Measurements from ENCODE around the gene BRWD1. TPM values are rescaled to one million over a fixed set of nuclear protein-coding genes. Genes with fewer than 3 reads are reported as not detected.

Gene BRWD1
- polyA plus RNA-seq, 1 donor (not counting 4 experiments of a cell fraction or from before 2014, with no cell fraction given) = 15.1 TPM

DNA sequence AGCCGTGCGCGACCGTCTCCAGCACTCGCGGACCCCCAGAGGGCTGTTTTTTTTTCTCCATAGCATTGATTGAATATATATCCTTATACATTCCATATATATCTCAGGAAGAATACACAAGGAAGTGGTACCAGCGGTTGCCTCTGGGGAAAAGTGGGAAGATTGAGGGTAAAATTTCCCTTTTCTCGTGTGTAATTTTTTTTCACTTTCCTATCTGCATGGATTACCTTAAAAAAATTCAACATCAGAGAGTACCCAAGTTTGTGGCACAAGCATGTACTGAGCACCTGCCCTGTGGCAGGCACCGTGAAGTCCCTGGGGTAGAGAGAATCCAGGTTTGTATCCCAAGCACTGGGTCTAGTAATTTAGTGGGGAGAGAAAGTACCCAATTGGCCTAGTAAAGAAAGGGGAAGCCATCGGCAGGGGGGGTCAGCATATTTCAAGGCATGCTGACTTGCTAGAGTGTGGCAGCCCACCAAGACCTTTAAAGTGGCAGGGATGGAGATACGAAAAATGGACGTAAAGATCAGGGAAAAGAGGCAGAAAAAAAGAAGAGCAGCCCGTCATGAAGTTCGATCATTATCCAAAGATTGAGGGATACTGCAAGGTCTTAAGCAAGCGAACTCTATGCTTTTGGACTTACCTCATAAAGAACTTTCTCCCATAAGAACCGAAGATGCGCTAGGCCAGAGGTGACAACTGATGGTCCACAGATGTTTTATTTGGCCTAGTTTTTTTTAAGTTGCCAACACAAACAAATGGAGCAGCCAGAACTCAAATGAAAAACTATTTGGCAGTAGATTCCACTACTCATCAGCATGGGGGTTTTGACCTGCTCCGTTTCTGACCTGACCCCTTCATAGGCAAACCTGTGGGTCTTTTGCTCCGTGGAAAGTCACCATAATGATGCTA lies 36.9 kb upstream of the BRWD1 start:
- Histone ChIP-seq H3K36me3 (ENCODE audit: control insufficient read depth in 2 of 2, extremely low read depth in 1 of 2, insufficient read depth in 2 of 2, low read length in 2 of 2) (peaks cover 1 to 9% of the 10 kb centered on the region in 2 experiments), H3K79me2 (ENCODE audit: control insufficient read depth, insufficient read depth, low read length) (peaks cover 31% of the 10 kb centered on the region), H3K9me3 (ENCODE audit: control insufficient read depth, low read depth, low read length) (no peaks in the 10 kb centered on the region), H3K4me3 (ENCODE audit: control insufficient read depth in 2 of 3, extremely low read depth in 1 of 3, insufficient read depth in 2 of 3, low read depth in 1 of 3, low read length in 3 of 3) (peak overlapping the region; percentile 46 to 85 (median 71)), H3K9me1 (ENCODE audit: control insufficient read depth, extremely low read depth, insufficient read depth, low read length) (no peaks in the 10 kb centered on the region), H4K20me1 (ENCODE audit: control insufficient read depth, extremely low read depth, insufficient read depth, low read length) (peaks cover 8% of the 10 kb centered on the region), H3K4me1 (ENCODE audit: control insufficient read depth, extremely low read depth, insufficient read depth, low read length) (peaks cover 23% of the 10 kb centered on the region), H3K27ac (ENCODE audit: control insufficient read depth, insufficient read depth, low read length) (peak overlapping the region; percentile 86), H3K27me3 (ENCODE audit: control insufficient read depth, extremely low read depth, insufficient read depth, low read length) (no peaks in the 10 kb centered on the region), H3K9ac (ENCODE audit: control insufficient read depth, extremely low read depth, insufficient read depth, low read length) (peak overlapping the region; percentile 83), H2AFZ (ENCODE audit: control insufficient read depth, low read length) (peak overlapping the region; percentile 95), H3K4me2 (ENCODE audit: control insufficient read depth, extremely low read depth, insufficient read depth, low read depth, low read length) (peak overlapping the region; percentile 88)
- FAIRE-seq (no peak), DNase-seq (ENCODE audit: low read depth, low spot score) (no peak)
- TF ChIP-seq, protein P1, sequence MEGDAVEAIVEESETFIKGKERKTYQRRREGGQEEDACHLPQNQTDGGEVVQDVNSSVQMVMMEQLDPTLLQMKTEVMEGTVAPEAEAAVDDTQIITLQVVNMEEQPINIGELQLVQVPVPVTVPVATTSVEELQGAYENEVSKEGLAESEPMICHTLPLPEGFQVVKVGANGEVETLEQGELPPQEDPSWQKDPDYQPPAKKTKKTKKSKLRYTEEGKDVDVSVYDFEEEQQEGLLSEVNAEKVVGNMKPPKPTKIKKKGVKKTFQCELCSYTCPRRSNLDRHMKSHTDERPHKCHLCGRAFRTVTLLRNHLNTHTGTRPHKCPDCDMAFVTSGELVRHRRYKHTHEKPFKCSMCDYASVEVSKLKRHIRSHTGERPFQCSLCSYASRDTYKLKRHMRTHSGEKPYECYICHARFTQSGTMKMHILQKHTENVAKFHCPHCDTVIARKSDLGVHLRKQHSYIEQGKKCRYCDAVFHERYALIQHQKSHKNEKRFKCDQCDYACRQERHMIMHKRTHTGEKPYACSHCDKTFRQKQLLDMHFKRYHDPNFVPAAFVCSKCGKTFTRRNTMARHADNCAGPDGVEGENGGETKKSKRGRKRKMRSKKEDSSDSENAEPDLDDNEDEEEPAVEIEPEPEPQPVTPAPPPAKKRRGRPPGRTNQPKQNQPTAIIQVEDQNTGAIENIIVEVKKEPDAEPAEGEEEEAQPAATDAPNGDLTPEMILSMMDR (optimal IDR thresholded peaks at IDR 0.05 in 1 of 3, IDR thresholded peaks at IDR 0.05 in 1 of 3, conservative IDR thresholded peaks at IDR 0.05 in 1 of 3; ENCODE audit: extremely low read depth in 1 of 3, insufficient read depth in 2 of 3, low read length in 3 of 3) = no peak
- no peak for TF ChIP-seq EZH2 (IDR thresholded peaks at IDR 0.05; ENCODE audit: low read length)
- dilution Hi-C loops (cut with MboI; ENCODE audit: extremely low pct_ligation_motif_present, low sequenced_read_pairs) = no loop called here

DNA sequence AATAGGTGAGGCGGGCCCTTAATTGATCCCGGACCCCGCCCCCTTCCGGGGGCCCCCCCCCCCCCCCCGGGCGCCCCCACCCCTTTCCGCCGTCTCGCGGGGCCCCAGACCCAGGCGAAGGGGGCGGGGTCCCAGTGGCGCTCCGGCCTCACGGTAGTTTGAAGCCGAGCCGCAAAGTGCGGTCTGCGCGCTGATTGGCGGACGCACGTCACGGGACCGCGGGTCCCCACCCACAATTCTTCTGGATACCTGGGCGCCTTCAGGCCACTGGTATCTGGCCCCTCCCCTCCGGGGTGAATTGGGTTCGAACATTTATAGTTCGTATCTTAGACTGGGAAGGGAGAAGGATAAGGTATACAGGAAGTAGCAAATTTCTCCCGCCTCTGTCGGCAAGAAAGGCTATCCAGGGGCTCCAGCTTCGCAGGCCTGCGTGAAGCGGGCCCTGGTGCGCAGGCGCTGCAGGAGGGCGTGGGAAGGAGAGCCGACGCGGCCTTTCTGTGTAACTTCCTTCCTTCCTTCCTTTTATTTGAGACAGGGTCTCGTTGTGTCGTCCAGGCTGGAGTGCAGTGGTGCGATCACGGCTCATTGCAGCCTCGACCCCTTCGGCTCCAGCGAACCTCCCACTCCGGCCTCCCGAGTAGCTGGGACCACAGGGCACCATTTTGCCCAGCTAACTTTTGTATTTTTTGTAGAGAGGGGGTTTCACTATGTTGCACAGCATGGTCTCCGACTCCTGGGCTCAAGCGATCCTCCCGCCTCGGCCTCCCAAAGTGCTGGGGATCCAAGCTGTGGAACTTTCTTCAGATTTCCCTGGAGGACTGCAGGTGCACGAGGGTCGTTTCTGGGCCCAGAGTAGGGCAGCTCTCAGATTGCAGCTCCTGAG lies 36.0 kb upstream of the BRWD1 start:
- Histone ChIP-seq H3K4me2 (ENCODE audit: control insufficient read depth, extremely low read depth, insufficient read depth, low read depth, low read length) (peak overlapping the region; percentile 88), H3K9me1 (ENCODE audit: control insufficient read depth, extremely low read depth, insufficient read depth, low read length) (no peaks in the 10 kb centered on the region), H3K79me2 (ENCODE audit: control insufficient read depth, insufficient read depth, low read length) (peaks cover 35% of the 10 kb centered on the region), H3K4me3 (ENCODE audit: control insufficient read depth in 2 of 3, extremely low read depth in 1 of 3, insufficient read depth in 2 of 3, low read depth in 1 of 3, low read length in 3 of 3) (peak overlapping the region; percentile 46 to 85 (median 71)), H3K36me3 (ENCODE audit: control insufficient read depth in 2 of 2, extremely low read depth in 1 of 2, insufficient read depth in 2 of 2, low read length in 2 of 2) (peaks cover 1 to 11% of the 10 kb centered on the region in 2 experiments), H3K4me1 (ENCODE audit: control insufficient read depth, extremely low read depth, insufficient read depth, low read length) (peaks cover 24% of the 10 kb centered on the region), H3K9me3 (ENCODE audit: control insufficient read depth, low read depth, low read length) (no peaks in the 10 kb centered on the region), H3K27me3 (ENCODE audit: control insufficient read depth, extremely low read depth, insufficient read depth, low read length) (no peaks in the 10 kb centered on the region), H3K27ac (ENCODE audit: control insufficient read depth, insufficient read depth, low read length) (peak overlapping the region; percentile 86), H3K9ac (ENCODE audit: control insufficient read depth, extremely low read depth, insufficient read depth, low read length) (peak overlapping the region; percentile 83), H2AFZ (ENCODE audit: control insufficient read depth, low read length) (peak overlapping the region; percentile 95), H4K20me1 (ENCODE audit: control insufficient read depth, extremely low read depth, insufficient read depth, low read length) (peaks cover 8% of the 10 kb centered on the region)
- dilution Hi-C loops (cut with MboI; ENCODE audit: extremely low pct_ligation_motif_present, low sequenced_read_pairs) = no loop called here
- peak; percentile 73 for DNase-seq (ENCODE audit: low read depth, low spot score)
- FAIRE-seq = no peak
- TF ChIP-seq, protein P1 (optimal IDR thresholded peaks at IDR 0.05 in 1 of 3, IDR thresholded peaks at IDR 0.05 in 1 of 3, conservative IDR thresholded peaks at IDR 0.05 in 1 of 3; ENCODE audit: extremely low read depth in 1 of 3, insufficient read depth in 2 of 3, low read length in 3 of 3) = no peak
- TF ChIP-seq EZH2 (IDR thresholded peaks at IDR 0.05; ENCODE audit: low read length) = no peak

Data from keratinocyte (primary cell).